EH (cell line): Measurements from ENCODE around the gene MYBPC2.
A peak's percentile ranks its signal among the peaks of the same experiment; 100 is the strongest.
"Not testable (repeated sequence)": the region's sequence is repeated elsewhere in the genome, so short reads cannot be mapped to it uniquely, and the experiment has no call there.

ENCODE experiments used
- DNase-seq: peaks from one replicate; pipeline ENCODE4 v3.0.0-alpha.2; 2015; ENCODE audit warnings: low read depth

Gene MYBPC2

GRCh38 chr19:50459638-50460037 is 26.9 kb downstream of the MYBPC2 start:
- no peak for DNase-seq

GRCh38 chr19:50460161-50460765 is 27.6 kb downstream of the MYBPC2 start:
- DNase-seq: peak; percentile 16

- DNase-seq: peak; percentile 65
Measured at GRCh38 chr19:50461066-50461875, 28.6 kb downstream of the MYBPC2 start.

- no peak for DNase-seq
Measured at GRCh38 chr19:50462970-50463369, 30.3 kb downstream of the MYBPC2 start.

GRCh38 chr19:50464348-50464747 is 31.7 kb downstream of the MYBPC2 start:
- DNase-seq: no peak

GRCh38 chr19:50465000-50465399 is 32.3 kb downstream of the MYBPC2 start:
- no peak for DNase-seq

GRCh38 chr19:50465986-50466705 is 33.5 kb downstream of the MYBPC2 start:
- DNase-seq: peak; percentile 25

- DNase-seq: no peak
Measured at GRCh38 chr19:50466706-50467039, 34.0 kb downstream of the MYBPC2 start.

- DNase-seq: no peak
Measured at GRCh38 chr19:50467566-50467965, 34.9 kb downstream of the MYBPC2 start.

- DNase-seq: no peak
Measured at GRCh38 chr19:50468818-50469217, 36.1 kb downstream of the MYBPC2 start.

- not testable (repeated sequence) for DNase-seq
Measured at GRCh38 chr19:50473336-50473735, 40.6 kb downstream of the MYBPC2 start.

GRCh38 chr19:50475101-50475568 is 42.4 kb downstream of the MYBPC2 start:
- no peak for DNase-seq

- no peak for DNase-seq
Measured at GRCh38 chr19:50475736-50476223, 43.1 kb downstream of the MYBPC2 start.

- DNase-seq: peak; percentile 87
Measured at GRCh38 chr19:50476224-50476906, 43.7 kb downstream of the MYBPC2 start, which contains the start of the genes EMC10 and GARIN5A. TSS of gene EMC10 (plus strand) at chr19:50476507. CDS start at chr19:50476545, 38 bp downstream. TSS of gene GARIN5A (minus strand) at chr19:50476848. CDS start at chr19:50476388, 460 bp downstream.

- no peak for DNase-seq
Measured at GRCh38 chr19:50476907-50477238, 44.2 kb downstream of the MYBPC2 start.

GRCh38 chr19:50477751-50478515 is 45.2 kb downstream of the MYBPC2 start:
- DNase-seq: no peak

- peak; percentile 51 for DNase-seq
Measured at GRCh38 chr19:50478901-50479715, 46.4 kb downstream of the MYBPC2 start.

- no peak for DNase-seq
Measured at GRCh38 chr19:50479761-50480251, 47.1 kb downstream of the MYBPC2 start.

GRCh38 chr19:50480281-50481111 is 47.8 kb downstream of the MYBPC2 start:
- no peak for DNase-seq
